ENCODE data around the gene IRS1. TPM values are rescaled to one million over a fixed set of nuclear protein-coding genes. Genes with fewer than 3 reads are reported as not detected.

The IRS1 gene
- total and polyA plus RNA-seq, 2 of the 4 experiments (the other 2 are of a cell fraction): 21.1 to 37.1 TPM

DNA sequence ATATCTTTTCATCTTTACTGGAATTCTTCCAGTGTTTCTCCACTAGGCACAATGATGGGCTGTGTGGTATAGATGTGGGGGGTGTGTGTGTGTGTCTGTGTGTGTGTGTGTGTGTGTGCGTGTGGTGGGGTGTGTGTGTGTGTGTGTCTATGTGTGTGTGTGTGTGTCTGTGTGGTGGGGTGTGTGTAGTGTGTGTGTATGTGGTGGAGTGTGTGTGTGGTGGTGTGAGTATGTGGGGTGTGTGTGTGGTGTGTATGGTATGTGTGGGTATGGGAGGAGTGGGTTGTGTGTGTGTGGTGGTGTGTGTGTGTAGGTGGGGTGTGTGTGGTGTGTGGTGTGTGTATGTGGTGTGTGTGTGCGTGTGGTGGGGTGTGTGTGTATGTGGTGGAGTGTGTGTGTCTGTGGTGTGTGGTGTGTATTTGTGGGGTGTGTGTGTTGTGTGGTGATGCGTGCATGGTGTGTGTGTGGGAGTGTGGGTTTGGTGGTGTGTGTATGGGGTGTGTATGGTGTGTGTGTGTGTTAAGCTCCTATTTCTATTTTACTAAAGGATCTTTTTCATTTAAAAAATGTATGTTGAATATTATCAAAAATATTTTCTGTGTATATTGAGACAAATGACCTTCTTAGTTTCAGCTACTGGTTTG is 84.2 kb downstream of the IRS1 start:
- no CpG with 5 or more reads among the region's 3 CpGs for WGBS, 2 experiments (ENCODE audit: extremely low coverage in 2 of 2, insufficient read length in 1 of 2)

More for the DNA sequence above, 84.2 kb downstream of the IRS1 start:
- H2BK120ac ChIP-seq (ENCODE audit: low read depth, low read length): no peak overlapping the region
- no peak overlapping the region; the same call in 1 of the 2 replicates for H3K23ac ChIP-seq (ENCODE audit: low read depth, low read length)
- no peak for TF ChIP-seq CTCF (conservative IDR thresholded peaks at IDR 0.05; ENCODE audit: low read depth, low read length)
- no peak for TF ChIP-seq MXI1 (IDR thresholded peaks at IDR 0.05; ENCODE audit: borderline replicate concordance, low read depth, low read length)
- no peak for TF ChIP-seq MAZ (IDR thresholded peaks at IDR 0.05; ENCODE audit: borderline replicate concordance, low read depth, low read length)
- TF ChIP-seq RAD21 (IDR thresholded peaks at IDR 0.05; ENCODE audit: low read length): no peak
- no peak for TF ChIP-seq BHLHE40 (IDR thresholded peaks at IDR 0.05; ENCODE audit: low read depth, low read length)
- no peak for TF ChIP-seq USF2 (IDR thresholded peaks at IDR 0.05; ENCODE audit: low read depth, low read length)
- intact Hi-C loops (cut with micrococcal nuclease): no loop called here
- peak overlapping the region; percentile 59 for H2AFZ ChIP-seq (replicated peaks; ENCODE audit: low read length, poor library complexity)
- H2BK5ac ChIP-seq (ENCODE audit: low read depth, low read length, poor library complexity, severe bottlenecking): peak overlapping the region; percentile 95
- H4K20me1 ChIP-seq (ENCODE audit: insufficient read depth, low read length): no peaks in the 10 kb centered on the region
- H3K9ac ChIP-seq (ENCODE audit: low read depth, low read length): no peak overlapping the region
- peaks cover 5% of the 10 kb centered on the region for H3K9me1 ChIP-seq (ENCODE audit: insufficient read depth, low read length)
- no peak overlapping the region for H3K18ac ChIP-seq (ENCODE audit: low read depth, low read length)
- H2BK15ac ChIP-seq (ENCODE audit: low read depth, low read length): no peak overlapping the region; the same call in 2 of the 3 replicates
- POLR2A ChIA-PET (ENCODE audit: unreplicated experiment): no interaction called here
- no peak for DNase-seq
- no peak overlapping the region for H3K56ac ChIP-seq (ENCODE audit: extremely low read depth, insufficient read depth, low read length)
- H4K8ac ChIP-seq (ENCODE audit: low read depth in 2 of 2, low read length in 2 of 2): no peak overlapping the region
- peak overlapping the region; percentile 40; the same call in 1 of the 2 replicates for H3K4ac ChIP-seq (ENCODE audit: low read depth, low read length)
- no peaks in the 10 kb centered on the region for H3K36me3 ChIP-seq (ENCODE audit: control insufficient read depth, insufficient read depth, low read length)
- peak overlapping the region; percentile 34 for H2AK9ac ChIP-seq (replicated peaks; ENCODE audit: low read depth, low read length, poor library complexity)
- H4K5ac ChIP-seq (ENCODE audit: low read depth, low read length): no peak overlapping the region
- in situ Hi-C loops (cut with MboI; ENCODE audit: low sequenced_read_pairs): no loop called here
- no peaks in the 10 kb centered on the region for H3K4me1 ChIP-seq (ENCODE audit: control insufficient read depth, insufficient read depth, low read length)
- ATAC-seq (ENCODE audit: low read depth): no peak
- no peak overlapping the region for H3K4me3 ChIP-seq (ENCODE audit: insufficient read depth, low read depth, low read length)
- H2BK20ac ChIP-seq (ENCODE audit: low read depth, low read length): peak overlapping the region; percentile 58; the same call in 1 of the 2 replicates
- dilution Hi-C loops (cut with HindIII; ENCODE audit: low sequenced_read_pairs, unreplicated experiment): no loop called here
- CTCF ChIA-PET: interaction anchor here (0.6 kb wide), 1 partner anchor 1774 kb away, joined by 3 read pairs; no protein-coding TSS in a partner anchor
- peak overlapping the region; percentile 19; the same call in 1 of the 2 replicates for H3K14ac ChIP-seq (replicated peaks; ENCODE audit: low read depth, low read length)
- H3K9me3 ChIP-seq (ENCODE audit: control insufficient read depth, insufficient read depth, low read length): no peaks in the 10 kb centered on the region
- no peak overlapping the region for H3K4me2 ChIP-seq (ENCODE audit: low read depth, low read length)
- H3K27me3 ChIP-seq (ENCODE audit: control insufficient read depth, insufficient read depth, low read length): no peaks in the 10 kb centered on the region
- no peak overlapping the region for H3K27ac ChIP-seq (ENCODE audit: insufficient read depth, low read length)
- H2AK5ac ChIP-seq (ENCODE audit: low read depth, low read length): peak overlapping the region; percentile 85; the same call in 1 of the 2 replicates
- no TSS peak for BruUV-seq (replicated peaks)
- H4K91ac ChIP-seq (ENCODE audit: insufficient read depth, low read depth, low read length): no peak overlapping the region
- peaks cover 0 to 5% of the 10 kb centered on the region in 2 experiments; a peak in 1 of 4 replicates for H3K79me1 ChIP-seq (ENCODE audit: low read depth in 1 of 2, low read length in 2 of 2)

Data from IMR-90 (cell line).